NB4 (cell line): Measurements from ENCODE around the gene CDIPT.

Experiments used
- CTCF ChIP-seq: IDR thresholded peaks from one replicate; pipeline ENCODE4 v1.5.1; 2012; ENCODE audit warnings: low read depth, low read length
- MAX ChIP-seq: IDR thresholded peaks from 2 replicates; pipeline ENCODE4 v1.6.1; 2011; ENCODE audit warnings: low read depth, low read length
- MYC ChIP-seq: IDR thresholded peaks from 2 replicates; pipeline ENCODE4 v1.6.1; 2011; ENCODE audit warnings: low read depth, low read length
- POLR2A ChIP-seq: IDR thresholded peaks from 2 replicates; pipeline ENCODE4 v1.6.1; 2011; ENCODE audit warnings: mild to moderate bottlenecking; ENCODE audit not compliant: insufficient read length; ENCODE audit errors: extremely low read depth

- TF ChIP-seq POLR2A, result peak; percentile 77
- peak; percentile 79 for TF ChIP-seq CTCF
- peak; percentile 86 for TF ChIP-seq MYC
- peak; percentile 93 for TF ChIP-seq MAX
Measured at GRCh38 chr16:29815793-29816693, 47.0 kb downstream of the CDIPT start, which contains the start of gene PAGR1.
